Endothelial cell of umbilical vein (primary cell): ENCODE data around the gene PON2. TPM values are rescaled to one million over a fixed set of nuclear protein-coding genes. Genes with fewer than 3 reads are reported as not detected.

ENCODE experiments used
- Bru-seq: library from RNA; stranded (reverse); fragments of 400-500 nt; gene quantifications from one replicate; lab custom pipeline; 2021; lab: Mats Ljungman, UMichigan
- BruChase-seq, 2 experiments: library from RNA; stranded (reverse); fragments of 400-500 nt; gene quantifications; one replicate each; lab custom pipeline; 2021; lab: Mats Ljungman, UMichigan
- BruUV-seq: library from RNA; stranded (reverse); fragments of 400-500 nt; replicated peaks from 2 replicates; lab custom pipeline; 2021; lab: Mats Ljungman, UMichigan
- CTCF ChIA-PET: fragments of 300-600, 350-600 bp; sonication (Branson Sonifier 250); formaldehyde crosslinking; loops from one replicate; lab custom pipeline; 2021; ENCODE audit warnings: antibody characterized with exemption, inconsistent platforms; lab: Charles Lee
- POLR2A ChIA-PET: fragments of 300-600, 350-600 bp; sonication (Branson Sonifier 250); formaldehyde crosslinking; loops from one replicate; lab custom pipeline; 2021; ENCODE audit warnings: antibody characterized with exemption, inconsistent platforms; lab: Charles Lee
- DNase-seq: peaks from one replicate; pipeline ENCODE4 v3.0.0-alpha.2; 2011; ENCODE audit warnings: low read depth, low spot score
- FAIRE-seq: peaks from 2 replicates; lab custom pipeline; 2011; peaks lifted over from hg19 to GRCh38; lab: Jason Lieb, UNC
- H2AFZ ChIP-seq: 2 replicates; pipeline ENCODE4 v1.6.0; 2012; ENCODE audit warnings: low read depth, low read length, control low read depth, inconsistent platforms
- H3K27ac ChIP-seq: 2 replicates; pipeline ENCODE4 v1.5.1; 2011; ENCODE audit warnings: low read depth, mild to moderate bottlenecking, control low read depth, low read length, moderate library complexity; ENCODE audit not compliant: insufficient read depth
- H3K27me3 ChIP-seq, 2 experiments: 2 replicates each; pipeline versions ENCODE4 v1.6.0 to v1.6.1; 2011; ENCODE audit warnings: low read length in 2 of 2, mixed read lengths in 1 of 2; ENCODE audit not compliant: control insufficient read depth in 2 of 2, insufficient read depth in 2 of 2
- H3K36me3 ChIP-seq, 2 experiments: 2 replicates in 1 of 2; 3 replicates in 1 of 2; pipeline ENCODE4 v1.5.1; 2011; ENCODE audit warnings: low read length in 2 of 2, mild to moderate bottlenecking in 1 of 2, moderate library complexity in 1 of 2; ENCODE audit not compliant: control insufficient read depth in 2 of 2, insufficient read depth in 2 of 2; ENCODE audit errors: extremely low read depth in 1 of 2
- H3K4me1 ChIP-seq: 3 replicates; pipeline ENCODE4 v1.5.1; 2011; ENCODE audit warnings: mild to moderate bottlenecking, low read length; ENCODE audit not compliant: control insufficient read depth, insufficient read depth; ENCODE audit errors: extremely low read depth
- H3K4me2 ChIP-seq: 2 replicates; pipeline ENCODE4 v1.6.1; 2011; ENCODE audit warnings: low read length, control low read depth, mixed read lengths; ENCODE audit not compliant: insufficient read depth
- H3K4me3 ChIP-seq, 3 experiments: fragments of 200-600 bp in 1 of 3; sonication (generic), shearing (Covaris generic) in 1 of 3; replicated peaks in 1 of 3; 2 replicates each; pipeline ENCODE4 v1.5.1; 2011 to 2016; ENCODE audit warnings: control low read depth in 3 of 3, low read length in 3 of 3, mild to moderate bottlenecking in 2 of 3, inconsistent platforms in 1 of 3, low read depth in 1 of 3, moderate library complexity in 1 of 3; ENCODE audit not compliant: insufficient read depth in 1 of 3
- H3K79me2 ChIP-seq: 2 replicates; pipeline ENCODE4 v1.6.0; 2012; ENCODE audit warnings: low read length, inconsistent platforms; ENCODE audit not compliant: control insufficient read depth, insufficient read depth
- H3K9ac ChIP-seq: replicated peaks from 2 replicates; pipeline ENCODE3; 2011; ENCODE audit warnings: low read length, control low read depth; ENCODE audit not compliant: insufficient read depth; ENCODE audit errors: extremely low read depth
- H3K9me1 ChIP-seq: replicated peaks from 3 replicates; pipeline ENCODE4 v1.6.0; 2011; ENCODE audit warnings: mild to moderate bottlenecking, low read length; ENCODE audit not compliant: control insufficient read depth, insufficient read depth; ENCODE audit errors: extremely low read depth
- H3K9me3 ChIP-seq: replicated peaks from 2 replicates; pipeline ENCODE4 v1.5.1; 2012; ENCODE audit warnings: low read length, inconsistent platforms; ENCODE audit not compliant: control insufficient read depth, insufficient read depth
- H4K20me1 ChIP-seq: replicated peaks from 2 replicates; pipeline ENCODE3; 2011; ENCODE audit warnings: mild to moderate bottlenecking, low read length; ENCODE audit not compliant: control insufficient read depth, insufficient read depth; ENCODE audit errors: extremely low read depth
- CTCF ChIP-seq, 2 donors: IDR thresholded peaks; 1 replicate in 1 of 2; 2 replicates in 1 of 2; pipeline ENCODE4 v1.5.1; 2011; ENCODE audit warnings: low read length in 2 of 2, mild to moderate bottlenecking in 2 of 2, moderate library complexity in 2 of 2, control low read depth in 1 of 2, inconsistent platforms in 1 of 2, low read depth in 1 of 2; ENCODE audit not compliant: insufficient read depth in 1 of 2; ENCODE audit errors: extremely low read depth in 1 of 2
- EZH2 ChIP-seq: IDR thresholded peaks from 2 replicates; pipeline ENCODE4 v1.6.1; 2012; ENCODE audit warnings: borderline replicate concordance, low read depth, mild to moderate bottlenecking, moderate library complexity, low read length, inconsistent platforms; ENCODE audit not compliant: severe bottlenecking
- FOS ChIP-seq: IDR thresholded peaks from 2 replicates; pipeline ENCODE4 v1.6.1; 2011; ENCODE audit warnings: mild to moderate bottlenecking, low read length, moderate library complexity, borderline replicate concordance; ENCODE audit not compliant: insufficient read depth
- GATA2 ChIP-seq: IDR thresholded peaks from 2 replicates; pipeline ENCODE4 v1.7.0; 2011; ENCODE audit warnings: low read depth, mild to moderate bottlenecking, moderate library complexity, mixed read lengths, low read length; ENCODE audit not compliant: insufficient read length, insufficient read depth
- JUN ChIP-seq: IDR thresholded peaks from 2 replicates; pipeline ENCODE4 v1.6.1; 2011; ENCODE audit warnings: borderline replicate concordance, low read depth; ENCODE audit not compliant: insufficient read length, insufficient read depth
- MAX ChIP-seq: IDR thresholded peaks from 2 replicates; pipeline ENCODE4 v1.6.1; 2011; ENCODE audit not compliant: insufficient read depth, insufficient read length
- MYC ChIP-seq: IDR thresholded peaks from one replicate; pipeline ENCODE4 v1.6.1; 2011; ENCODE audit warnings: mild to moderate bottlenecking, low read depth, low read length
- POLR2A ChIP-seq: IDR thresholded peaks from 2 replicates; pipeline ENCODE4 v1.6.1; 2012; ENCODE audit warnings: low read depth, mild to moderate bottlenecking, control low read depth, low read length
- POLR2AphosphoS5 ChIP-seq: IDR thresholded peaks from 2 replicates; pipeline ENCODE4 v1.6.1; 2012; ENCODE audit warnings: low read depth, mild to moderate bottlenecking, control low read depth, low read length, moderate library complexity; ENCODE audit not compliant: insufficient read depth
- dilution Hi-C: fragments of 300-500 bp; cut with MboI; formaldehyde crosslinking; loops from one replicate; pipeline ENCODE4 v1.15.0; 2019; ENCODE audit warnings: low sequenced_read_pairs; ENCODE audit not compliant: extremely low pct_ligation_motif_present
- intact Hi-C: fragments of 100-400 bp; cut with micrococcal nuclease; formaldehyde crosslinking; loops from one replicate; pipeline ENCODE4 v1.10.0; 2022
- long read RNA-seq: library from polyadenylated mRNA; stranded (forward); transcript quantifications from one replicate; pipeline ENCODE4 v2.0.0, GENCODE V29; 2021
- polyA minus RNA-seq, 3 experiments: library from RNA; depleted of rRNA, polyadenylated mRNA; stranded (reverse); fragments of >200 nt; gene quantifications; 1 replicate in 1 of 3; 2 replicates in 2 of 3; pipeline ENCODE4 v1.2.3, GENCODE V29; 2011
- polyA plus RNA-seq, 4 experiments: library from polyadenylated mRNA; depleted of rRNA in 3 of 4; stranded (reverse) in 3 of 4; unstranded in 1 of 4; fragments of >200 nt; gene quantifications; 2 replicates each; pipeline versions ENCODE4 v1.2.1 to v1.2.3, GENCODE V29; 2011 to 2012; ENCODE audit warnings: missing spikeins in 1 of 4
- total RNA-seq: library from RNA; stranded (reverse); gene quantifications from 2 replicates; pipeline ENCODE4 v1.2.3, GENCODE V29; 2021

PON2 gene
- total RNA-seq (125 and 134 TPM in 2 replicates), polyA plus RNA-seq (99.0 and 110 TPM in 2 replicates), polyA minus RNA-seq (52.3 and 59.6 TPM in 2 replicates), Bru-seq, nascent RNA (percentile 92 among the genes with signal in this experiment), BruChase-seq, experiment 1, labeled RNA remaining after a 6-hour chase (percentile 91 among the genes with signal in this experiment), BruChase-seq, experiment 2, labeled RNA remaining after a 2-hour chase (percentile 97 among the genes with signal in this experiment)
- 103 and 111 TPM in 2 replicates for polyA plus RNA-seq (2011; cell fraction: cytosol; rRNA removed)
- polyA plus RNA-seq (2011; cell fraction: nucleus; rRNA removed), result 184 and 235 TPM in 2 replicates
- 127 and 147 TPM in 2 replicates for polyA plus RNA-seq (2012)
- 50.7 TPM for polyA minus RNA-seq (2011; cell fraction: cytosol; rRNA and poly(A)+ RNA removed)
- polyA minus RNA-seq (2011; cell fraction: nucleus; rRNA and poly(A)+ RNA removed), result 80.1 and 107 TPM in 2 replicates
- long read RNA-seq, transcript PON2-202 (9 exons, 1,726 nt), result minor isoform, 64 of 388 reads
- long read RNA-seq, transcript PON2-218 (9 exons, 1,653 nt), result major isoform, 269 of 388 reads
- long read RNA-seq, partial matches to known transcripts, result 8 of 388 reads
- long read RNA-seq, other reads (novel, unspliced or antisense), result 45 of 388 reads

GRCh38 chr7:95434557-95435421 lies at the start of gene PON2:
TSS of gene PON2 (minus strand) at chr7:95435028. CDS start at chr7:95434951, 77 bp downstream.
- Histone ChIP-seq H3K9ac (peak within 1 kb of the TSS; percentile 86), H3K4me3 (peak within 1 kb of the TSS; percentile 74 to 97 (median 89)), H3K4me2 (peak within 1 kb of the TSS; percentile 85), H3K9me1 (no peaks in the 10 kb centered on the region), H3K27me3 (no peaks in the 10 kb centered on the region), H3K36me3 (no peaks in the 10 kb centered on the region), H4K20me1 (no peaks in the 10 kb centered on the region), H3K9me3 (no peaks in the 10 kb centered on the region), H2AFZ (peak within 1 kb of the TSS; percentile 80), H3K27ac (peak within 1 kb of the TSS; percentile 78), H3K4me1 (peaks cover 18% of the 10 kb centered on the region), H3K79me2 (peaks cover 26% of the 10 kb centered on the region)
- BruUV-seq, result no TSS peak
- DNase-seq (peak; percentile 84), FAIRE-seq (peak; percentile 38)
- dilution Hi-C loops (no loop called here), intact Hi-C loops (loop anchor here (1.0 to 10.0 kb wide), 3 partner anchors 36 to 734 kb away; no protein-coding TSS in a partner anchor)
- no peak for TF ChIP-seq GATA2
- TF ChIP-seq POLR2A, result peak; percentile 98
- TF ChIP-seq CTCF (IDR thresholded peaks at IDR 0.05; ENCODE audit: extremely low read depth in 1 of 2, insufficient read depth in 1 of 2, low read depth in 1 of 2, low read length in 2 of 2), result no peak
- peak; percentile 94 for TF ChIP-seq POLR2AphosphoS5
- no peak for TF ChIP-seq FOS
- no peak for TF ChIP-seq EZH2
- no peak for TF ChIP-seq JUN
- no peak for TF ChIP-seq MAX
- no peak for TF ChIP-seq MYC
- ChIA-PET POLR2A (no interaction called here), CTCF (interaction anchor here (0.8 to 1.6 kb wide), 8 partner anchors 9 to 1039 kb away, joined by 3 to 7 read pairs (median 4); no protein-coding TSS in a partner anchor)
